Measurements from ENCODE around the gene TTLL6.
"Not testable (repeated sequence)": the region's sequence is repeated elsewhere in the genome, so short reads cannot be mapped to it uniquely, and the experiment has no call there.

Gene TTLL6

GRCh38 chr17:48799069-48799723, 17.8 kb downstream of the TTLL6 start:
- no peak for TF ChIP-seq CTCF (conservative IDR thresholded peaks at IDR 0.05; ENCODE audit: control insufficient read depth, insufficient read depth, low read depth, low read length)
- H3K4me3 ChIP-seq (ENCODE audit: control insufficient read depth, low read depth, low read length) = no peak overlapping the region
- DNase-seq (ENCODE audit: low read depth) = no peak

GRCh38 chr17:48796163-48796522, 20.9 kb downstream of the TTLL6 start:
- not testable (repeated sequence) for H3K4me3 ChIP-seq (ENCODE audit: control insufficient read depth, low read depth, low read length); DNase-seq (ENCODE audit: low read depth)

- no peak for TF ChIP-seq CTCF (conservative IDR thresholded peaks at IDR 0.05; ENCODE audit: control insufficient read depth, insufficient read depth, low read depth, low read length)
- H3K4me3 ChIP-seq (ENCODE audit: control insufficient read depth, low read depth, low read length) = no peak overlapping the region
- DNase-seq (ENCODE audit: low read depth) = peak; percentile 84
These were observed 21.4 kb downstream of the TTLL6 start for GRCh38 chr17:48795444-48796162.

DNA sequence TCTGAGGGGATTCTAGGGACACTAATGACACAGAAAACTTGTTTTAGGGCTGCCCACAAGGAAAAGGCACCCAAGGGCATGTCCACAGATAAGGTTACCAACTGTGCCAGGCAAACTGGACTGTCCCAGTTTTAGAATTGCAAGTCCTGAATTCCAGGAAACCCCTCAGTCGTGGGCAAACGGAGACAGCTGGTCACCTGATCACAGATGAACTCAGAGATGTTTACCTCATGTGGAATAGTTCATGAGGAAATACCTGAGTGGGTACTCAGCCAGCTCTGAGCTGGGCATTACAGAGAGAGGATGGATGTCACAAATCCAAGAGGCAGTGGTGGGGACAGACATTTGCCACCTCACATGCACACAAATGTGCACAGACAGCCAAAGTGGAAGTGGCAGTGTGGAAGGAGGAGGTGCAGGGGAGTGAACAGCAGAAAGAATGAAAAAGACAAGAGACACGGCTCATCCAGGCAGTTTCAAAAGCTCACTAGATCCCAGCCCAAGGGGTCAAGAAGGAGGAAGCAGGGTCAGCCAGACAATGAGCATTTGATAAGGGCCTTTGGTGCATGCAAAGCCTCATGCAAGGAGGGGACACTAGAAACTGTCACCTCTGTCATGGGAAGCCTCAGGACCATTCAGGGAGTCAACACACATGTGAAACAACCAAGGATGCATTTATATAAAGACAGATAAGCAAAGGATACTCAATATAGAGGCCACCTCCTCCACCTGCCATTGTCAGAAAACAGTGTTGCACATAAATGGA, 24.8 kb downstream of the TTLL6 start:
- no peak overlapping the region for H3K4me3 ChIP-seq (ENCODE audit: control insufficient read depth, low read depth, low read length)
- TF ChIP-seq CTCF (conservative IDR thresholded peaks at IDR 0.05; ENCODE audit: control insufficient read depth, insufficient read depth, low read depth, low read length) = no peak
- no peak for DNase-seq (ENCODE audit: low read depth)

DNA sequence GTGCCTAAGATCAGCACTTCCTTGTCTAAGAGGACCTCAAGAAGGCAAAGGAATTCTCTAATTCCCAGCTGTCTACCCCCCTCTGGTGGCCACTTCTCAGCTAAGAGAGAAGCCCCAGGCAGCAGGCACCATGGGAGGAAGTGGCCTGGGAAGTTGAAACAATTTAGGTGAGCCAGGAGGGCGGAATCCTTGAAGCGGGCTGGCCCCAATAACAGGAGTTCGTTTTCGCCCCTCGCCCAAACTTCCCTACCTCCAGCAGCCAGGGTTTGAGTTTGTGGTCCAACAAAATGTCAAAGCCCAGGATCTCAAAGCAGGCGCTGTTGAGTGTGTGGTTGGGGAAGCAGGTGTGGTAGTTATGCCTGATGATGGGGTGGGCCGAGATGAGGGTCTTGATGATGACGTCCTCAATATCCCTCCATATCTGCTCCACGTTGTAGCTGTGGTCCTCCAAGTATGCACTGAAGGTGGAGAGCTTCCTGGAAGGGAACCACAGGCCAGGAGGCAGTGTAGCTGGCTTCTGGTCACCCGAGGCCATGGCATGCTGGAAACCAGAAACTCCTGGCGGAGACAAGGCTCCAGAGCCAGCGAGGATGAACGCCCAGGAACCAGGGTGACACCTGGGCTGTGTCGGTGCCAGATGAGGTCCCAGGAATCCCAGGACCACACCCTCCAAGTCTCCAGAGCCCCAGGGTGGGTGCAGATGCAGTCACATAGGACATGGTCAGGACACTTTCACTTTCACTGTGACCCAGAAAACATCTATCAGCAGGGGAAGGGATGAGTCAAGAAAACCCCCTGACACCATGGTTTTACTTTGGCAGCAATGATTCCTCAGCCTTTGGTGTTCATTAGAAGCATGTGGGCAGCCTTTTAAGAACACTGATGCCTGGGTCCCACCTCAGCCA, 25.6 kb downstream of the TTLL6 start:
- H3K4me3 ChIP-seq (ENCODE audit: control insufficient read depth, low read depth, low read length) = no peak overlapping the region
- peak; percentile 85 for TF ChIP-seq CTCF (conservative IDR thresholded peaks at IDR 0.05; ENCODE audit: control insufficient read depth, insufficient read depth, low read depth, low read length)
- DNase-seq (ENCODE audit: low read depth) = peak; percentile 80

DNA sequence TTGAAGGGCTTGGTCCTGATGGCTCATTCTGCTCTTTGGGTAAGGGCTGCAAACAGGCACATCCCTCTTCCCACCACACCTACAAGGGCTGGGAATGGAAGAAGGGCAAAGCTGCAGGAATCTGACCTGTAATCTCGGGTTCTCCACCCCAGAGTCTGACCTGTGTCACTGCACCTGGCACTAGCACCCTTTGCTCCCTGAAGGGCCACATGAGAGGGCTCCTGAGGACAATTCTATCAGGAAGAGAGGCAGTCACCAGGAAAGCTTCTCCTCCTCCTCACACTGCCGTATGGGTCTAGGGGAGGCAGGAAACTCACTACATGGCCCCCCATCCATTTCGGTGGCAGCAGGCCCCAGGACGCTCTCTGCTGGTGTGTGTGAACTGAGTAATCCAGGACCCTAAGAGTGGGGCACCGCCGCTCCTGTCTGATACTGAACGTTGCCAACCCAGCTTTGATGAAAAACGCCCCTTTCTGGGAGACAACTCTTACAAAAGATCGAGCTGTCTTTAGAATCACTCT, 26.4 kb downstream of the TTLL6 start:
- no peak overlapping the region for H3K4me3 ChIP-seq (ENCODE audit: control insufficient read depth, low read depth, low read length)
- no peak for DNase-seq (ENCODE audit: low read depth)
- no peak for TF ChIP-seq CTCF (conservative IDR thresholded peaks at IDR 0.05; ENCODE audit: control insufficient read depth, insufficient read depth, low read depth, low read length)

Data from fibroblast of mammary gland (primary cell).